Type B pancreatic cell (in vitro differentiated cells): ENCODE measurements around the gene C9orf78. TPM values are rescaled to one million over a fixed set of nuclear protein-coding genes. Genes with fewer than 3 reads are reported as not detected.
"Not testable (repeated sequence)": the region's sequence is repeated elsewhere in the genome, so short reads cannot be mapped to it uniquely, and the experiment has no call there.

Source experiments
- DNase-seq: peaks from one replicate; pipeline ENCODE4 v3.0.0; 2021; ENCODE audit warnings: mixed read lengths; ENCODE audit not compliant: unreplicated experiment; ENCODE audit errors: extremely low spot score
- H3K27ac Mint-ChIP-seq: 2 replicates; pipeline ENCODE4 v1.8.0; 2021; ENCODE audit warnings: mild to moderate bottlenecking, mixed read lengths
- H3K27me3 Mint-ChIP-seq: 2 replicates; pipeline ENCODE4 v1.8.0; 2021; ENCODE audit warnings: mixed read lengths
- H3K36me3 Mint-ChIP-seq: 2 replicates; pipeline ENCODE4 v1.8.0; 2021; ENCODE audit warnings: mixed read lengths
- H3K4me1 Mint-ChIP-seq: one replicate; pipeline ENCODE4 v1.8.0; 2021; ENCODE audit warnings: mixed read lengths; ENCODE audit not compliant: unreplicated experiment
- H3K4me3 Mint-ChIP-seq: 2 replicates; pipeline ENCODE4 v1.8.0; 2021; ENCODE audit warnings: mild to moderate bottlenecking, mixed read lengths
- H3K9me3 Mint-ChIP-seq: 2 replicates; pipeline ENCODE4 v1.8.0; 2021; ENCODE audit warnings: mixed read lengths
- CTCF ChIP-seq: fragments of 200-600 bp; sonication (generic); conservative IDR thresholded peaks from 2 replicates; pipeline ENCODE4 v1.5.0; 2021; ENCODE audit warnings: antibody characterized with exemption, mild to moderate bottlenecking
- total RNA-seq: library from RNA; stranded (reverse); gene quantifications from 2 replicates; pipeline ENCODE4 v1.2.1, GENCODE V29; 2021; ENCODE audit warnings: low replicate concordance

Gene C9orf78
- total RNA-seq, 1 donor from 2014 or later: 35.4 TPM

GRCh38 chr9:129785866-129786265, 49.2 kb downstream of the C9orf78 start:
- no peak for TF ChIP-seq CTCF
- Mint-ChIP-seq H3K36me3 (no peaks in the 10 kb centered on the region), H3K4me1 (peaks cover 6% of the 10 kb centered on the region), H3K9me3 (no peaks in the 10 kb centered on the region), H3K27ac (no peak overlapping the region), H3K27me3 (peaks cover 40% of the 10 kb centered on the region), H3K4me3 (no peak overlapping the region)
- no peak for DNase-seq

- H3K36me3 Mint-ChIP-seq, H3K4me3 Mint-ChIP-seq, DNase-seq, H3K4me1 Mint-ChIP-seq, H3K9me3 Mint-ChIP-seq, H3K27ac Mint-ChIP-seq: not testable (repeated sequence)
- H3K27me3 Mint-ChIP-seq: peaks cover 34% of the 10 kb centered on the region
Observed at GRCh38 chr9:129784970-129785369, 50.1 kb downstream of the C9orf78 start.

GRCh38 chr9:129783516-129784361, 51.3 kb downstream of the C9orf78 start:
- Mint-ChIP-seq H3K9me3 (no peaks in the 10 kb centered on the region), H3K27me3 (peaks cover 31% of the 10 kb centered on the region), H3K27ac (peak overlapping the region; percentile 44), H3K4me1 (peaks cover 6% of the 10 kb centered on the region), H3K36me3 (no peaks in the 10 kb centered on the region), H3K4me3 (no peak overlapping the region)
- peak; percentile 97 for TF ChIP-seq CTCF
- DNase-seq: peak; percentile 80

- DNase-seq: no peak
- Mint-ChIP-seq H3K27me3 (peaks cover 20% of the 10 kb centered on the region), H3K4me3 (no peak overlapping the region), H3K36me3 (no peaks in the 10 kb centered on the region), H3K27ac (no peak overlapping the region), H3K4me1 (peaks cover 13% of the 10 kb centered on the region), H3K9me3 (no peaks in the 10 kb centered on the region)
- no peak for TF ChIP-seq CTCF
Observed at GRCh38 chr9:129781981-129782380, 53.1 kb downstream of the C9orf78 start.

- Mint-ChIP-seq H3K9me3 (no peaks in the 10 kb centered on the region), H3K4me3 (no peak overlapping the region), H3K27ac (no peak overlapping the region), H3K36me3 (no peaks in the 10 kb centered on the region), H3K4me1 (peaks cover 21% of the 10 kb centered on the region), H3K27me3 (peaks cover 11% of the 10 kb centered on the region)
- TF ChIP-seq CTCF: no peak
- DNase-seq: no peak
Observed at GRCh38 chr9:129781131-129781530, 53.9 kb downstream of the C9orf78 start.

GRCh38 chr9:129779560-129780190, 55.4 kb downstream of the C9orf78 start:
- H3K36me3 Mint-ChIP-seq: no peaks in the 10 kb centered on the region
- no peaks in the 10 kb centered on the region for H3K9me3 Mint-ChIP-seq
- H3K4me1 Mint-ChIP-seq: peaks cover 21% of the 10 kb centered on the region
- no peak overlapping the region for H3K27ac Mint-ChIP-seq
- peaks cover 4% of the 10 kb centered on the region for H3K27me3 Mint-ChIP-seq
- TF ChIP-seq CTCF: no peak
- H3K4me3 Mint-ChIP-seq: no peak overlapping the region
- no peak for DNase-seq
